PFSK-1 (cell line): ENCODE results near the gene SNORC.

ENCODE experiments used
- POLR2AphosphoS5 ChIP-seq: IDR thresholded peaks from 2 replicates; pipeline ENCODE4 v1.6.1; 2012; ENCODE audit warnings: low read depth, mild to moderate bottlenecking, control low read depth, low read length, moderate library complexity
- SIN3A ChIP-seq: IDR thresholded peaks from 2 replicates; pipeline ENCODE4 v1.6.1; 2012; ENCODE audit warnings: mild to moderate bottlenecking, low read length, moderate library complexity, borderline replicate concordance; ENCODE audit not compliant: insufficient read depth

- TF ChIP-seq POLR2AphosphoS5, result no peak
- no peak for TF ChIP-seq SIN3A
Measured at GRCh38 chr2:232863996-232864395, 6.1 kb upstream of the SNORC start.
